ENCODE results near the gene KRTAP16-1.

GRCh38 chr17:41332239-41332638 is 23.1 kb upstream of the KRTAP16-1 start:
- TF ChIP-seq TAF1 (IDR thresholded peaks at IDR 0.05; ENCODE audit: borderline replicate concordance, insufficient read depth, low read length) (no peak), POLR2AphosphoS5 (IDR thresholded peaks at IDR 0.05; ENCODE audit: low read depth, low read length) (no peak), REST (IDR thresholded peaks at IDR 0.05; ENCODE audit: insufficient read depth in 1 of 2, low read depth in 2 of 2, low read length in 2 of 2) (no peak)

Data from PFSK-1 (cell line).